NB4 (cell line): Measurements from ENCODE around the gene CNPY1.

Experiments used
- CTCF ChIP-seq: IDR thresholded peaks from one replicate; pipeline ENCODE4 v1.5.1; 2012; ENCODE audit warnings: low read depth, low read length
- MAX ChIP-seq: IDR thresholded peaks from 2 replicates; pipeline ENCODE4 v1.6.1; 2011; ENCODE audit warnings: low read depth, low read length
- MYC ChIP-seq: IDR thresholded peaks from 2 replicates; pipeline ENCODE4 v1.6.1; 2011; ENCODE audit warnings: low read depth, low read length
- POLR2A ChIP-seq: IDR thresholded peaks from 2 replicates; pipeline ENCODE4 v1.6.1; 2011; ENCODE audit warnings: mild to moderate bottlenecking; ENCODE audit not compliant: insufficient read length; ENCODE audit errors: extremely low read depth

- TF ChIP-seq CTCF (no peak), MAX (no peak), POLR2A (no peak), MYC (no peak)
These were observed 39.6 kb upstream of the CNPY1 start for GRCh38 chr7:155585951-155586350.
